NCI-H2107 (cell line): ENCODE measurements around the gene ZIC5.

Source experiments
- DNase-seq: peaks from one replicate; lab custom pipeline; 2025; lab: John Stamatoyannopoulos, UW

The ZIC5 gene

DNA sequence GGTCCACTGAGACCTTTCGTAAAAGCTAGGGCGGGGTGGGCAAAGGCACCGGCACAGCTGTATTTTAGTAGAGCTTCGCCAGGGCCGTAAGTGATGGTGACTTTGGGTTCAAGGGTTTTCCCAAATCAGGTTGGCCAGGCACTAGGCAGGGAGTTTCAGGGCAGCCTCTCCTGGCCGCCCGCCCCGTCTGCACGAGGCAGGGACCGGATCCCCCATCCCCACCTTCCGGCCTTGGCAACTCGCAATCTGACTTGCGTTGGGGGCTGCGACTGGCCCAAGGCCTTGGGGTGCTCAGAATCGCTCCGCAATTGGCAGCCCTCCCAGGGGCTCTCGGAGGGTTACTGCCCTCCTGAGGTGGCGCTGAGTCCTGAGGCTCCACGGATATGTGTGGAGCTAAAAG lies 4.1 kb upstream of the ZIC5 start:
- no peak for DNase-seq

DNA sequence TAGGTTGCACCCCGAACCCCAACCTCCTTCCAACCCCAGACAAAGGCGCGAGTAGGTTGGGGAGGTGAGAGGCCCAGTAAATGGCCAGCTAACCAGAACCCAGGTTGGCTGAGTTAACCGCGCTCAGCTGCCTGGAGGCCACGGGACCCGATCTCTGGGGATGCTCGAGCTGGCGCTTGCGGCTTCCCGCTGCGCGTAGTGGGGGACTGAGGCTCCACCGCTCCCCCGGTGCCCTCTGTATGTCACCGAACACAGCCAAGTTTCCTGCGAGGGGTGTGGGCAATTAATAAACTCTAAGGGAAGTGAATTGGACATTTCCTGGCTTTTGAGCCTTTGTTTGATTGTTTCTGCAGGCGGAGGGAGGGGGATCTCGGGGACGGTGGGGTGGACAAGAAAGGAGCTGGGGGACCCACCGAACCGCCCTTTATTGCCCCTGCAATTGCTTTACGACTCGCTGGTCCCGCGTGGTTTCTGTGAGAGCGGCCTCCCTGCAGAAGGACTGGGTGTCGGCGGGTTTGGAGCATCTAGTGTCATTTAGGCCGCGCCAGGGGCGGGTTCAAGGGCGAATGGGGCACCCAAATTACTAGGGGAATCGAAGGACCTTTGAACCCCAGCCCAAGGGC lies 3.5 kb upstream of the ZIC5 start:
- DNase-seq: no peak

DNA sequence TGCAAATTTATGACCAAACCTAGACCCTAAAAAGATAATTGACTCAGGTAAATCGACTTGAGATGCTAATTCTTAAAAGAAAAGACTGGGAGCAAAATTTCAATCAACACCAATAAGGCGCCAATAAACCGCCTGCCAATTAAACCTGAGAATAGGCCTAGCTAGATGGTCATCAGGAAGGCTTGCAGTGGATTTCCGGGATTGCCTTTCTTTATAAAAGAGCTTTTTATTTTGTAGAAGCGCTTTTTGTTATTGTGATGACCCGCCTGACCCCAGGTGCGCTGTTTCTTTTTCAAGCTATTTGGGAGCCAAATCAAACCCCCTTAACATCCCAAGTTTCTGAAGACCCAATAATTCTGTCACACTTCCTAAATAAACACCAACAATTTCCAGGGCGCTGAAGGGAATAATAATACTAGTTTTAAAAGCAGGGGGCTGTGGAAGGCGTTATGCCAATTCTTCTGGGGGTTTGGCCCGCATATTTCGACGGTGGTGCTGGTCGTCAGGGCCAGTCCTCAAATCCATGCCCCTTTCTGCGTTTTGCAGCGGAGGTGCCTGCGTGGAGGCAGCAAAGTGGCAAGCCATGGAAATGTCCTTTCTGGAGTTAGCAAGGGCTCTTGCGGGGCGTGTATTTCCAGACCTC lies 2.9 kb upstream of the ZIC5 start:
- DNase-seq: no peak

DNA sequence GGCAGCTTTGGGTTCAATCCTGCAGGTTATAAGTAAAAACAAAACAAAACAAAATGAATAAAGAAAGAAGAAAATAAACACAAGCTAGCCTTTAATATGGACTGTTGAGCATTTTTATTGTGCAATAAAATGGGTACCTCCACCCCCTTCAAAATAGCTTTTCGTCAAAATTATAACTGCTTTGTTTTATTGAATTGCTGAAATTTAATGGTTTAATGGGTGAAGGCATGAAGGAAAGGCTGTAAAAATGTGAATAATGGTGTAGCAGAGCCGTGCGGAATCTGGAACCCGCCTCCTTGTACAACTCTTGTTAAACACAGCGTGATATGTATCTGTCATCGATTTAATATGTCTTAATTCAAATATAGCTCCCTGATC lies 2.2 kb upstream of the ZIC5 start:
- DNase-seq: no peak

DNA sequence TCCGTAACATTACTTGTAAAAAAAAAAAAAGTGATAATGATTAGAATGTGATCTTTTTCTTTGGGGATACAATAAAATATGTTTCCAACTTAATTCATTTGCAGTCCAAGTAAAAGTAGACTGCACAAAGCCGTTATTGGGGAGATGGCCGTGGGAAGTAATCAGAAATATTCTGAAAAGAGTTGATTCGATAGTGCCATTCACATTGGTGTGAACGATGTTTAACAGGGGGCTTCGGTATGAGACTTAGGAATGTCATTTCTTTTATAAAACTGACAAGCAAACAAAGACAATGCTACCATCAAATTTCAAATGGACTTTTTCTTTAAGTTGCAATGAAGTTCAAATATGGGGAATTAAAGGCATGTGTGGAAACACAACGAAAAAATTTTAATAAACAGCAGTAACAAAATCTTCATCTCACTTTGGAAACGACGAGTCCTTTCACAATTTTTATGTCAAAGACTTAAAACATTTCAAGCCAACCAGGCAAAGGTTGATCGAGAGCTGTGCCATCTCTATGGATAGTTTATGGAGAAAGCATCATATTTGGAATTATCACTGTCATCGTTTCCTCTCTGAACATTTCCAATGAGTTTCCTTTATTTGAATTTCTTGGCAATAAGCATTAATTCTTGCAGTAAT lies 1.7 kb upstream of the ZIC5 start:
- DNase-seq: no peak

DNA sequence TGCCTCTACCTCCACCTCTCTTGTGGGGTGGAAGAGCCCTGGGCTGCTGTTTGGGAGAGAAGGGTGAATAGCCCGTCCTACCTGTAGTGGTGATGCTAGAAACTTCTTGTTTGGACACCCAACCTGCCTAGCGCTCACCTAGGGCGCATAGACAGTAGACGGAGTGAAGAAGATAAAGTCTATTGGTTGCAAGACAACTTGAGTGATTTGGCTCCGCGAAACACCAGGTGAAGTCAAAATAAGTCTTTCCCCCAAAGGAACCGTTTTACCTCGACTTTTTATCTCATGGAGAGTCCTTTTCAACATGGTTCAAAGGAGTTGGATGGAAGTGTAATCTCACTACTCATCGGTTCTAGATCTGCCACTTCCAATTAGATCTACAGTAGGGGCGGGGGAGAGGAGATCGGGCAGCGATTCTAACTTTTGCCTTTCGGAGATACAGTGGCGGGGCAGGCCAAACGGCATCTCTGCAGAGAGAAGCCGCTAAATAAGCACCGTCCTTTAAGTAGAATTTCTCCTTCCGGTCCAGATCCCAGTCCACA lies 694 bp upstream of the ZIC5 start:
- no peak for DNase-seq

DNA sequence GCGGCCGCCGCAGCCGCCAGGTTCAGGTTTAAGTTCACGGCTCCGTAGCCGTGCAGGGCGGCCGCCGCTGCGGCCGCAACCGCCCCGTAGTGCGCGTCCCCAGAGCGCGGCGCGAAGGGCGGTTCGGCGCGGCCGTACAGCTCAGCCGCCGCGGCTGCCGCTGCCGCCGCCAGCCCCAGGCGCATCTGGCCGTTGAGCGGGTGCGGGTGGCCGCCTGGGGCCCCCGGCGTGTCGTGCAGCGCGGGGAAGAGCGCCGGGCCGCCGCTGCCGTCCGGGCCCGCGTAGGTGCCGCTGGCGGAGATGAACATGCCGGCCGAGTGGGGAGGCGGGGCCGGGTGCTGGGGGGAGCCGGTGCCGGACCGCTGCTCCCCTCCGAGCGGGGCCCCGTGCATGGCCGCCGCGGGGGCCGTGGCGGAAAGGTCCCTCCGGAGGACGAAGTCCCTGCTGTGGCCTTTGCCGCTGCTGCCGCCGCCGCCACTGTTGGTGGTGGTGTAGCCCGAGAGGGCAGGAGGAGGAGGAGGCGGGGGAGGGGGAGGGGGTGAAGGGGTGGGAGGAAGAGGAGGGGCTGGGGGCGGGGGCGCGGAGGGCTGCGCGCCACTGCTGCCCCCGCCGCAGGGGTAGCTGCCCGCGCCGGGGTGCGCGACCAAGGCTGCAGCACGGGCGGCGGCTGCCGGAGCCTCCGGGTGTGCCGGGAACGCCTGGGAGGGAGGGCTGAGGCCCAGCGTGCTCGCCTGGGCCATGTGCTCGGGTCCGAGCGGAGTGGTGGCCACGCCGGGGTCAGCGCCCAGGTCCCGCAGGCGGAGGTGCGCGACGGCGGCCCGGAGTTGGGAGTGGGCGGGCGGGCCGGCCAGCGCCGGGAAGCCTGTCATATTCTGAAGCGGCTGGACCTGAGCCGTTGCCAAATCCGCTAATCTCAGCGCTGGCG lies 654 bp downstream of the ZIC5 start:
- no peak for DNase-seq

DNA sequence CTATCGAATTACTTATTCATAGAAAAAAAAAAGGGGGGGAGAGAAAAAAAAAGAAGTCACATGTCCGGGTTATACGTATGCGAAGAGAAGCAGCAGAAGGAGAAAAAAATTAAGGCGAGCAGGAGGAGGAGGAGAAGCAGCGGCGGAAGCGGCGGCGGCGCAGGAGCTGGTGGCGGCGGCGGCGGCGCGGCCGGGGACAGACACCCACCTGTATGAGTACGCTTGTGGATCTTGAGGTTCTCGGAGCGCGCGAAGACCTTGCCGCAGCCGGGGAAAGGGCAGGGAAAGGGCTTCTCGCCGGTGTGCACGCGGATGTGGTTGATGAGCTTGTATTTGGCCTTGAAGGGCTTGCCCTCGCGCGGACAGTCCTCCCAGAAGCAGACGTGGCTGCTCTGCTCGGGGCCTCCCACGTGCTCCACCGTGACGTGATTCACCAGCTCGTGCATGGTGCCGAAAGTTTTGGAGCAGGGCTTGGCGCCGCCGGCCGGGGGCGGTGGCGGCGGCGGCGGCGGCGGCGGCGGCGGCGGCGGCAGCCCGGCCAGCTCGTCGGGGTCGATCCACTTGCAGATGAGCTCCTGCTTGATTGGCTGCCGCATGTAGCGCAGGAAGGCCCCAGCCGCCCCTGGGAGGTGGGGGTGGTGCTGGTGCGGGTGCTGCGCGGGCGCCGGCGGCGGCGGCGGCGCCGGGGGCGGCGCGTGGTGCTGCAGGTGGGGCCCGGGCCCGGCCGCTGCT lies 1.5 kb downstream of the ZIC5 start:
- DNase-seq: no peak

DNA sequence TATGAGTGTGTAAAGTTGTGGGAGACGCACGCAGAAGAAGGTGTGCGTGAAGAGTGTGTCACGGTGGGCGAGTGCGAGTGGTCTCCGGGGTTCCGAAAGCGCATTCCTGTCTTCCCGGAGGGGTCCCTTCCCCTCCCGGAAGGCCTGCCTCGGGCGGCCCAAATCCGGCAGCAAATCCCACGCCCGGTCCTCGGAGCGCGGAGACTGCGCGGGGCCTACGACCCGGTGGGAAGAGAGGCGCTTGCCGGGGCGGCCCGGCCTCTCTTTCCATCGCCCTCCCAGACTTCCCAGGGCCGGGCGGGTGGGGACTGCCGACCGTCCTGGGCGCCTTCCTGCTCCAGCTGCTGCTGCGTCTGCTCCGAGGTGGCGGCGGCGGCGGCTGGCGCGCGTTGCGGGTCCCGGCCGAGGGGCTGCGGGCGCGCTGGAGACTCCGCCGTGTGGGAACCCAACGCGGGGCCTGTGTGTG lies 2.1 kb downstream of the ZIC5 start:
- no peak for DNase-seq

DNA sequence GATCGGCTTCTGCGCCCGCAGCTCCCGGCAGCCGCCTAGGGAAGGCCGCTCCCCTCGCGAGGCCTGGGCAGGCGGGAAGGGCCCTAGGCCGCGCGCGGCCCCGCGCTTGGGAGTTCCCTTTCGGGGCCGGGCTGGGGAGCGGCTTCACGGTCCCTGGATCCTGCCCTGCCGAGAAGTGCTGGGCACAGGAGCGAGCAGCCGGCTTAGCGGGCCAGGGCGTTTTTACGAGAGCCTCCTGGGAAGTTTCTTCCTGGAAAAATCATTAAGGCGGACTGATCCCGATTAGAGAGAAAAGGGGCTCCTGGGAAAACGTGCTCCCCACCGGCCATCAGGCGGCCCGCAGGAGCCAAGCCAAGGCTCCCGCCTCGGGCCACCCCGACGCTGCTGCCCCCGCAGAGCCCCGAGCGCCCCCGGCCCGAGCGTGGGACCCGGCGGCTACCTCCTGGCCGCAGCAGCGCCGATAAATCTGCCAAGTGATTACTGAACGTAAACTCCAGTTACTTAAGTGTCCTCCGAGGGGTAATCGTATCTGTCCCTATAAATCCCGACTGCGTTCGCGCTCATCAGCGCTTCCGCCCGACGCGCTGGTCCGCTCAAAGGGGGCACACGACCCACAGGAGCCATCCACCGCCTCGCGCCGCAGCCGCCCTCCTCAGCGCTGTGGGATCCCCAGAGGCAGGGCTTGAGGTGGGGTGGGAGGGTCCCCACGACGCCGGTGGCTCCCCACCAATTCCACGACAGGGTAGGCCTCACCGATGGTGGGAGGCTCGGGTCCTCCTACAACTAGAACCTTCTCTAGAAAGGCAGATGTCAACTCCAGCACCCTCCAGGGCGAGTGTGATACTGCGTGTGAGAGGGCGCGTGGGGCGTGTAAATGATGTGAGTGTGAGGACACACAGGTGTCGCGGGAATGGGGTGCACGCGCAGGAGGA lies 2.8 kb downstream of the ZIC5 start:
- DNase-seq: no peak

DNA sequence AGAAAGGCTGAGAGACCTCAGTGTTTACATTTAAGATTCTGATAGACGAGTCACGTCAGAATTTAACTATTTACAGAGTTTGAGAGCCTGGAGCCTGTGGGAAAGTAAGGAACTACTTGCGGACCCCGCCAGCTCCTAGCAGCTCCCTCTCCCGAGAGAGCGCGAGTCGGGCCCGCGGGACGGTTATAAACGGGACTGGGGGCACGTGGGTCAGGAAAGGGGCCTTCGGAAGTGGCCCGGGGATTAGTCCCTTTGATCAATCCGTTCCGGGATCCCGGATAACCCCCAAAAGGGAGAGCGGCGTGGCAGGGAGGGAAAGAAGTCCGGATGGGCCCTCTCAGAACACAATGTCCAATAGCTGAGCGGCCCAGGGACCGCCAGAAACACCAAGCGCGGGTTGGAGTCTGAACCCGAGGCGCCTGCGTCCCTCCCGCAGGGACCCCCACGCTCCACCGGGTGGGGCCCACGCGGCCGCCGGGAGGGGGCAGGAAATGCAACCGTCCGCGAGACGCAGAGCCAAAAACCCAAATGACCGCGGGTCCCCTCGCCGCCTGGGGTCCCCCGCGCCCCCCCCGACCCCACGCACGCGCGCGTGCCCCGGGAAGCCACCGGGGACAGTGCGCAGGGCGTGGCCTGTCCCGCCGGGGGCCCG lies 3.6 kb downstream of the ZIC5 start:
- DNase-seq: no peak

DNA sequence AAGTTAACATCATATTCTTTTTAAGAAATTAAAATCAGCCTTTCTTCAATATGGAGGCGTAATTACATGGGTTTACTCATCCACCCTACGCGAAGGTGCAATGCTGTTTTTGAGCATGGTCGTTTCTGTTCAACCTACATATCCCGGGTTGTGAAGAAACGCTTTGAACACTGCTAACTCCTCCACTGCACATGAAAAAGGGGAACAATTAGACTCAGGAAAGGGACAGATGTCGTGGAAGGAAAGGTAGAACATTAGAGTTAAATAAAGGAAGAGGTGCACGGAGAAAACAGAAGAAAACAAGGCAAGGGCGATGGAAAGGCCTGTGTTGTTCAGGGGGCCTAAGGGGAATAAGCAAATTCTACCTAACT lies 4.1 kb downstream of the ZIC5 start:
- DNase-seq: no peak

DNA sequence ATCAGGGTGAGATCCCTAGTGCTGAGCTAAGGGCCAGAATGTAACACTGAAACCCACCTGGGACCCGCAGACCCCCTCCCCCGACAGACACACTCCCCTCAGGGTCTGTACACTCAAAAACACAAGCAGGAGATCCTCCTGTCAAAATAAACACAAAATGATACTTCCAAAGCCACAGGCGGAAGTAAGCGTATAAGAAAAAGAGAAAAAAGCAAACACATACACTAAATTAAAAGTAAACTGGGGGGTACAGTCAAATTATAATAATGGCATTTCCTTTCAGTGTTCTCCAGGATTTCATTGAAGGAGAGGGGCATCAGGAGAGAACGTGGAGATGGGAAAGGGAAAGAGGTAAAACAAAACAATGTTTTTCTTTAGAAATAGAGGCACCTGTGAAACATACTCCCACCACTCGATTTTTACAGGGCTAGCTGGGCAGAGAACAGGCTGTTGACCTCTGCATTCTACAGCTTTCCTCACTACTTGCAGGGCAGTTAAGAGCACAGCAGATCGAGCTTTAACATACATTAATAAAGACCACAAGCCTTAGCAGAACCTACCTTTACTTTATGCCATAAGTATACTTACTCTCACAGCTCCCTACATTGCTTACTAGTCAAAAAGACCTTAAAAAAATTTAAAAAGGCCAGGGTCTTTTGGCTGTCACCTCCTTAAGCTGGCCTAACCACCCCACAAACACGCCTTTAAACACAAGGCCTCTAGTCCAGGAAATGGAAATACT lies 5.3 kb downstream of the ZIC5 start:
- no peak for DNase-seq

DNA sequence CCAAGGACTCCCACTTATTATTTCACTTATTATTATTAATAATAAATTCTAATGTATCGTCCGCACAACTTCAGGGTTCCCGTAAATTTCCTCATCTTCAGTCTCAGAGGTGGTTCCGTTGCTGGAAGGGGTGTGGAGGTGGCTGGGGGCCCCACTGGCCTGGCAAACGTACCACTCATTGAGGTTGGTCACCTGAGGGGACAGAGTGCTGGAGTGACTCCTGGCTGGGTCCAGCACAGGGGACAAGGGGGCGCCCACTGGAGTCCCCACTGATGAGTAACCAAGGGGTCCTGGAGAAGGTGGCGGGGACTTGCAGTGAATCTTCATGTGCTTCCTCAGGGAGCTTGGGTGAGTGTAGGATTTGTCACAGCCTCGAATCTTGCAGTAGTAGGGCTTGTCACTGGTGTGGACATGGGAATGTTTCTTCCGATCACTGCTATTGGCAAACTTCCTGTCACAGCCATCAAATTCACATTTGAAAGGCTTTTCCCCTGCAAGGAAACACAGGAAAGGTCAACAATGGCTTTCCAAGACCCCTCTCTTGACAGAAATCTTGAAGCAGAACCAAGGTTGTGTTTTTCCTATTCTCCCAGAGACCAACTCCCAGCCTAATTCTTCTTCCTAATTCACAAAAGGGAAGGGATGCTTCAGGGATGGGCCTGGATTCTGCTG lies 6.1 kb downstream of the ZIC5 start:
- DNase-seq: no peak

DNA sequence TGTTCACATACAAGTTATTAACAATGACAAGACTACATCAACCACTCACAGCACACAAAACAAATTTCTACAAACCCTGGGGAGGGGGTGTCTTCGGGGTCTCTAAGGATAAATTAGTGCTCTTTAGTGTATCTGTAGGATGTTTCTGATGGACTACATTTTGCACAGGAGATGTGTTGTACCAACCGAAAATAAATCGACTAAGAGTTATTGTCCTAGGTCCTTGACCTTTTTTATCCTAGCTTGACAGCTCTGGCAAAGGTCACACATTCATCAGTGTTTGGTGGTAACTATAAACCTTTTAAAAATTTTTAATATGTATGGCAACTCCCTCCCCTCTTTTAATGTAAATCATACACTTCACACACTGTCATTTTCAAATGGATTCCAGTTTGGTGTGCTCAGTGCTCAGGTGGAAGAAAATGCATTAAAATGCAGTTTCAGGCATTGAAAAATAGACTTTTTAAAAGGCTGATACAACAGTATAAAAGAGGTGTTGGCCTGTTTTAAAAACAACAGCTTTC lies 7.7 kb downstream of the ZIC5 start:
- no peak for DNase-seq

DNA sequence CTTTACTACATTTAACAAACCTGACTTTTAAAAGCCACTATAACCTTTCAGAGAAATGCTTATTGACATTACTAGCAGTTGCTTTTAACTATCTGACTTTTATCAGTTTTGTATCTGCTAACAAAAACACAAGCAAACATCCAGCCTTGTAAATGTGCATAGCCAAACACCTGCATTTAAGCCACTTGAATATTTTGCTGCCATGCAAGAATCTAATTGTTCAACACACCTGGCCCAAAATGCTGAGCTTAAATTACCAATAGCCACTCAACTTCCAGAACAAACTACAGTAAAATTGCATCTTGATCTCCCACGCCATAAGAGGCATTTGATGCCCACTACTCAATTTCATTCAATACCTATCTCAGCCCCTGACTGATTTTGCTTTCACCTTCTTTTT lies 9.3 kb downstream of the ZIC5 start:
- peak; percentile 40 for DNase-seq

DNA sequence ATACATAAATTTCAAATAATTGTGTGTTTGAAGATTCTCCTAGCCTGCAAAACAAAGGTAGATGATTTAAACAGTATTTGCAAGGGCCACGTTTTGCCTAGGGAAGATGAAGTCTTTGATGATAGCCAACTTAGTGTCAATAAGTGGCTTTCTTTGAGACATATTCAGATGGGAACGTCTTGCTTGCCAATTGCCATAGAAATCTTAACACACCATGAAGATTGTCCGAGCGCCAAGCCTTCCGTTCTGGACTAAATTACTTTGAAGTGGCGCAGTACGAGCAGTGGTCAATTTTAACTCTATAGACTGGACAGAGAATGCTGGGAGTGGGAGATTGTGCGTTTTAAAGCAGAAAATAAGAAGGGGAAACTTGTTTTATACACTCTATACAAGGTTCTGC lies 9.9 kb downstream of the ZIC5 start:
- no peak for DNase-seq

DNA sequence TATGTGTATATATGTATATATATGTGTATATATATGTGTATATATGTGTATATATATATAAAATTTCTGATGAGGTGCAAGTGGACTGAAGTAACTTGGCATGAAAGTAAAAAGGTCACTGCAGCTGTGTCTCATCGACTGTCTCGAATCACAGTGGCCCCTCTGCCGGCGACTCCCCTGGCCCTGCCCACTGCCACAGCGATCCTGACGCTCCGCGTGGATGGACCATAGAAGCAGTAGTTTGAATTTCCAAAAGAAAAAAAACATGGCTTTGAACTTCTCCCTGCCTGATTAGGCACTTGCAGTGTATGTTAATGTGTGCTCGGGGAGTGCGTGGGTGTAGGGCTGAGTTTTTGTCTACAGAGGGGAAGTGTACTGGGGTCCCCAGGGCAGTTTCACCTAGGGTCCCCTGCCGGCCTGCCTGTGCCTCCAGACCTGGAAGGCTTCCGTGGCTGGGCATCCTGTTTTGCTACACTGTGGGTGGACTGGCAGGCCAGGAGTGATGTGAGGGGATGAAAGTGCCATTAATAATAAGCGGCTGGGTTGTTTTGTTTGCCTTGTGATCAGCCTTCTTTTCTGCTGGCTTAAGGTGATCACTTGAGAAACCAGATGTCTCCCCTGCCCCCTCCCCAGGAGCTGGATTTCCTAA lies 10.8 kb downstream of the ZIC5 start:
- no peak for DNase-seq
